ENCODE data around the gene PLA2G4E. TPM values are rescaled to one million over a fixed set of nuclear protein-coding genes. Genes with fewer than 3 reads are reported as not detected.

The PLA2G4E gene
- total RNA-seq, 1 experiment from 2014 or later, result not detected

- no peak for TF ChIP-seq SIN3A (IDR thresholded peaks at IDR 0.05; ENCODE audit: borderline replicate concordance, insufficient read depth, low read depth, low read length)
- no peak for TF ChIP-seq REST (IDR thresholded peaks at IDR 0.05; ENCODE audit: insufficient read depth in 1 of 2, low read depth in 2 of 2, low read length in 1 of 2)
- no peak for TF ChIP-seq POLR2AphosphoS5 (IDR thresholded peaks at IDR 0.05; ENCODE audit: low read depth, low read length)
- TF ChIP-seq TCF7L2 (IDR thresholded peaks at IDR 0.05; ENCODE audit: low read depth, low read length), result no peak
- TF ChIP-seq CTCF (IDR thresholded peaks at IDR 0.05), result no peak
- peak; percentile 51 for ATAC-seq
- POLR2A ChIA-PET, result no interaction called here
- BruUV-seq (replicated peaks), result no TSS peak
- no peak overlapping the region for H3K4me3 ChIP-seq (ENCODE audit: low read depth in 2 of 2, low read length in 2 of 2)
- H3K27ac ChIP-seq (ENCODE audit: low read length), result peak overlapping the region; percentile 55; the same call in 1 of the 2 replicates
- no peak for DNase-seq (ENCODE audit: low read depth, low spot score)
- in situ Hi-C loops (cut with HindIII; ENCODE audit: low pct_unique_long_range_greater_than_20kb, low sequenced_read_pairs), result no loop called here
- peaks cover 43% of the 10 kb centered on the region for H3K4me1 ChIP-seq (ENCODE audit: control insufficient read depth, insufficient read depth, low read length)
- no peaks in the 10 kb centered on the region for H3K9me3 ChIP-seq (ENCODE audit: control insufficient read depth, insufficient read depth, low read depth, low read length)
- intact Hi-C loops (cut with micrococcal nuclease; ENCODE audit: unreplicated experiment), result no loop called here
- CTCF ChIA-PET, result interaction anchor here (0.8 kb wide), 1 partner anchor 127 kb away, joined by 3 read pairs; no protein-coding TSS in a partner anchor
- no peaks in the 10 kb centered on the region for H3K27me3 ChIP-seq (ENCODE audit: control insufficient read depth, insufficient read depth, low read length)
- H3K36me3 ChIP-seq (ENCODE audit: control insufficient read depth, insufficient read depth, low read length), result 0 out of 2 replicates have a peak, but pooled peaks cover 2% of the 10 kb centered on the region
Observed at GRCh38 chr15:41957021-41957897, 63.6 kb downstream of the PLA2G4E start.

GRCh38 chr15:41955807-41956525 lies 64.9 kb downstream of the PLA2G4E start:
- BruUV-seq (replicated peaks), result no TSS peak
- POLR2A ChIA-PET, result no interaction called here
- Histone ChIP-seq H3K36me3 (ENCODE audit: control insufficient read depth, insufficient read depth, low read length) (0 out of 2 replicates have a peak, but pooled peaks cover 2% of the 10 kb centered on the region), H3K4me1 (ENCODE audit: control insufficient read depth, insufficient read depth, low read length) (peaks cover 30% of the 10 kb centered on the region), H3K9me3 (ENCODE audit: control insufficient read depth, insufficient read depth, low read depth, low read length) (no peaks in the 10 kb centered on the region), H3K27me3 (ENCODE audit: control insufficient read depth, insufficient read depth, low read length) (no peaks in the 10 kb centered on the region), H3K4me3 (ENCODE audit: low read depth in 2 of 2, low read length in 2 of 2) (no peak overlapping the region), H3K27ac (ENCODE audit: low read length) (peak overlapping the region; percentile 12; the same call in 1 of the 2 replicates)
- DNase-seq (ENCODE audit: low read depth, low spot score) (no peak), ATAC-seq (peak; percentile 72; the same call in 1 of the 2 replicates)
- CTCF ChIA-PET, result no interaction called here
- intact Hi-C loops (cut with micrococcal nuclease; ENCODE audit: unreplicated experiment), result no loop called here
- TF ChIP-seq POLR2AphosphoS5 (IDR thresholded peaks at IDR 0.05; ENCODE audit: low read depth, low read length) (no peak), REST (IDR thresholded peaks at IDR 0.05; ENCODE audit: insufficient read depth in 1 of 2, low read depth in 2 of 2, low read length in 1 of 2) (no peak), SIN3A (IDR thresholded peaks at IDR 0.05; ENCODE audit: borderline replicate concordance, insufficient read depth, low read depth, low read length) (no peak), TCF7L2 (IDR thresholded peaks at IDR 0.05; ENCODE audit: low read depth, low read length) (no peak), CTCF (IDR thresholded peaks at IDR 0.05) (no peak)
- in situ Hi-C loops (cut with HindIII; ENCODE audit: low pct_unique_long_range_greater_than_20kb, low sequenced_read_pairs), result no loop called here
